HG03095 (cell line): ENCODE measurements around the gene NDEL1.
"Not testable (repeated sequence)": the region's sequence is repeated elsewhere in the genome, so short reads cannot be mapped to it uniquely, and the experiment has no call there.

Source experiments
- ATAC-seq: cut with Tn5 transposase; IDR thresholded peaks from one replicate; pipeline ENCODE4 v1.9.1; 2021; ENCODE audit warnings: moderate library complexity; ENCODE audit not compliant: unreplicated experiment

NDEL1 gene

GRCh38 chr17:8435245-8436168, at the start of gene NDEL1:
Gene NDEL1 (plus strand): TSS chr17:8435884. CDS start chr17:8444272, 8,388 bp downstream.
- peak; percentile 92 for ATAC-seq

GRCh38 chr17:8386841-8387240, 48.8 kb upstream of the NDEL1 start:
- no peak for ATAC-seq

- ATAC-seq, result no peak
Observed at GRCh38 chr17:8387914-8388651, 47.6 kb upstream of the NDEL1 start.

GRCh38 chr17:8391711-8392110, 44.0 kb upstream of the NDEL1 start:
- ATAC-seq, result no peak

GRCh38 chr17:8392274-8392673, 43.4 kb upstream of the NDEL1 start:
- ATAC-seq, result no peak

- ATAC-seq, result no peak
Observed at GRCh38 chr17:8392674-8393469, 42.8 kb upstream of the NDEL1 start.

GRCh38 chr17:8393470-8394231, 42.0 kb upstream of the NDEL1 start:
- ATAC-seq, result no peak

GRCh38 chr17:8394497-8394896, 41.2 kb upstream of the NDEL1 start:
- not testable (repeated sequence) for ATAC-seq

GRCh38 chr17:8397636-8398035, 38.0 kb upstream of the NDEL1 start, which contains the start of gene RNF222:
Gene RNF222 (minus strand): TSS chr17:8397827. CDS start chr17:8393461, 4,366 bp downstream.
- no peak for ATAC-seq

GRCh38 chr17:8398980-8399379, 36.7 kb upstream of the NDEL1 start:
- ATAC-seq, result no peak

GRCh38 chr17:8401107-8401506, 34.6 kb upstream of the NDEL1 start:
- ATAC-seq, result no peak

- ATAC-seq, result no peak
Observed at GRCh38 chr17:8402921-8403536, 32.7 kb upstream of the NDEL1 start.

GRCh38 chr17:8405499-8406016, 30.1 kb upstream of the NDEL1 start:
- no peak for ATAC-seq

- ATAC-seq, result no peak
Observed at GRCh38 chr17:8406174-8406573, 29.5 kb upstream of the NDEL1 start.

- no peak for ATAC-seq
Observed at GRCh38 chr17:8408371-8408770, 27.3 kb upstream of the NDEL1 start.

GRCh38 chr17:8409966-8410882, 25.5 kb upstream of the NDEL1 start:
- ATAC-seq, result no peak

- no peak for ATAC-seq
Observed at GRCh38 chr17:8410883-8411238, 24.8 kb upstream of the NDEL1 start.

GRCh38 chr17:8412089-8412488, 23.6 kb upstream of the NDEL1 start:
- ATAC-seq, result no peak

GRCh38 chr17:8413328-8413727, 22.4 kb upstream of the NDEL1 start:
- no peak for ATAC-seq
